ENCODE data around the gene RIPK4.
"Not testable (repeated sequence)": the region's sequence is repeated elsewhere in the genome, so short reads cannot be mapped to it uniquely, and the experiment has no call there.

Gene RIPK4

GRCh38 chr21:41739936-41740335 lies 26.9 kb downstream of the RIPK4 start:
- DNase-seq (ENCODE audit: low read depth in 1 of 2, low spot score in 1 of 2), result no peak

DNA sequence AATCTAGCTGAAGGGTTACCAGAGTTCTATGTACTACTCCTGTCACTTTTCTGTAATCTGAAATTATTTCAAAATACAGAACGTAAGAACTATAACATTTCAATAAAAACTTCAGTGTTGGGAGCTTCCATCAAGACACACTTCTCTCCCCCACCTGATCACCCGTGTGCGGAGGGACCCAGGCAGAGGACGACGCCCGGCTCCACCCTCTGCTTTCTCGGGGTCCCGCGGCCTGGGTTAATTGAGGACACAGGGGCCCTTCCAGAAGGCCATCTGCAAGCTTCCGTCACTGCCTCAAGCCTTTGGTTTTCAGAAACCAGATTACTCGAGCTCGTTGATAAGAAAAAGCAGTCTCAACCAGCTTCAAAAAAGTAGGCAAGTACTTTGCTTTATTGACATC lies 27.8 kb downstream of the RIPK4 start:
- no peak for DNase-seq (ENCODE audit: low read depth in 1 of 2, low spot score in 1 of 2)

DNA sequence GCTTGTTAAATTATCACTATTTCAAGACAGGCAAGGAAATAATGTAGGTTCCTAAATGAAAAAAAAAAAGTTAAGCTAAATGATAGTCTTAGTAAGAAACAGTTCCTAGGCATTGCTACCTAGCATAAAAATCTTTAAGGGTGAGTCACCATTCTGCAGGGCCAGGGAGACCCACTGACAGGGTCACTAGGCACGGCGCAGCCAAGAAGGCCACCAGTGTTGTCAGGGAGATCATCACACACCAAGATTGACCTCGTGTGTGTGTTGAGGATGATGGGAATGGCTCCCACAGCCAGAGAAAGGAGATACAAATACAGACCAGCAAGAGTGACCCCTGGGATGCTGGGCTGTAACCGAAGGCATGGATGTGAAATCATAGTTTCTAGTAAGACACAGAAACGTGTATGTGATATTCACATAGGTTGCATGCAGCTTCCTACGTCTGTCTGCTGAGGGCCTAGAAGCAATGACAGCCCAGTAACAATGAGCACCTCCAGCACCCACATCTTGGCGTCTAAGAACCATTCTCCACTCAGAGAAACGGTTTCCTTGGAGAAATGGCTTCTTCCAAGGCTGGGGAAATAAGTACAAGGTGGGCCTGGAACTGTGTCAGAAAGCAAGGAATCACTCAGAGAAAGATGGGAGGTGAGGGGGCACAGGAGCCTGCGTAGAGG lies 29.1 kb downstream of the RIPK4 start:
- DNase-seq (ENCODE audit: low read depth in 1 of 2, low spot score in 1 of 2), result no peak

GRCh38 chr21:41736423-41736822 lies 30.4 kb downstream of the RIPK4 start:
- DNase-seq (ENCODE audit: low read depth in 1 of 2, low spot score in 1 of 2), result no peak

DNA sequence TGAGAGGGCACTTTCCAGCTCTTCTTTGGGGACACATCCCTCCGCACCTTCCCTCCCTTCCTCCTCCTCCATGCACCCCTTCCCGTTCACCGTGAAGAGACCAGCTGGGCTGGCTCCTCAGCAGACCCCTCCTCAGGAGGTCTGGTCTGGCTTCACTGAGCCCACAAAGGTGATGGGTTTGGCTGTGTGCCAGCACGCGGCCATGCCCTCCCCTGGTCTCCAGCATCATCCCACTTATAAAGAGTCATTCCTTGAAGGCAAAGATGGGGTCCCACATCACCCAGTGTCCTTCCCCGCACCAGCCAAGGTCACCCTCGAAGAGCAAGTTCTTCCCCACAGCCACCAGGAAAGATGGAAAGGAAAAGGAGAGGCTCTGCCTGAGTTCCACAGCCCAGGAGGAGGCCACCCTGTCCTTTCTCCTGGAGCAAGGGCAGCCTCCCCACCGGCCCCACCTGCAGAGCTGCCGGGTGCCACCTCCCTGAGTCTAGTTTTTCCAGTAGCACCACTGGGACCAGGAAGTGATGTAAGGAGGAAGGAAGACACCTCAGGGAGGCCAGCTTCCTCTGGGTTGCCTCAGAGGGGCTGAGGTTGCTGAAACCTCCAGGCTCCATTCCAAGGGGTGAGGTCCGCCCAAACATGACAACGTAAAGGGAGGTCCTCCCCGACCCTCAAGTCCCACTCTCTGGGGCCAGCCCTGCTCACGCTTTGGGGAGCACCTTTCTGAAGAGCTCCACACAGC lies 32.7 kb downstream of the RIPK4 start:
- no peak for DNase-seq (ENCODE audit: low read depth in 1 of 2, low spot score in 1 of 2)

DNA sequence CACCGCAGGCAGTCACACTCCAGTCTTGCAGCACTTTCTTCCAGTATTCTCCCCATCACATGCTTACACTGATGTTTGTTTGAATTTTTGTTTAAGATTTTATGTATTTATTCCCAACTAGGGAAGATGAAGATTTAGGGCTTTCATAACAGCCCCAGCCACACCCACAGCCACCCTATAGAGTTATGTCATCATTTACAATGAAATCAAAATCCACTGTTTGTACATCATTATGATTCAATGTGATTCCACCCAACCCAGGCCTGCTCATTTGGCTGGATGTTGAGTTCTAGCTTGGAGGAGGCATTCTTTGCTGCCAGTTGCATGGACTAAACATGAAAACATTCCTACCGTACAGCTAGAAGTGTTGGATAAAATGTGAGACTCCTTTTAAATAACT lies 35.8 kb downstream of the RIPK4 start:
- DNase-seq (ENCODE audit: low read depth in 1 of 2, low spot score in 1 of 2), result no peak

- no peak for DNase-seq (ENCODE audit: low read depth in 1 of 2, low spot score in 1 of 2)
Measured at GRCh38 chr21:41730367-41730765, 36.5 kb downstream of the RIPK4 start.

DNA sequence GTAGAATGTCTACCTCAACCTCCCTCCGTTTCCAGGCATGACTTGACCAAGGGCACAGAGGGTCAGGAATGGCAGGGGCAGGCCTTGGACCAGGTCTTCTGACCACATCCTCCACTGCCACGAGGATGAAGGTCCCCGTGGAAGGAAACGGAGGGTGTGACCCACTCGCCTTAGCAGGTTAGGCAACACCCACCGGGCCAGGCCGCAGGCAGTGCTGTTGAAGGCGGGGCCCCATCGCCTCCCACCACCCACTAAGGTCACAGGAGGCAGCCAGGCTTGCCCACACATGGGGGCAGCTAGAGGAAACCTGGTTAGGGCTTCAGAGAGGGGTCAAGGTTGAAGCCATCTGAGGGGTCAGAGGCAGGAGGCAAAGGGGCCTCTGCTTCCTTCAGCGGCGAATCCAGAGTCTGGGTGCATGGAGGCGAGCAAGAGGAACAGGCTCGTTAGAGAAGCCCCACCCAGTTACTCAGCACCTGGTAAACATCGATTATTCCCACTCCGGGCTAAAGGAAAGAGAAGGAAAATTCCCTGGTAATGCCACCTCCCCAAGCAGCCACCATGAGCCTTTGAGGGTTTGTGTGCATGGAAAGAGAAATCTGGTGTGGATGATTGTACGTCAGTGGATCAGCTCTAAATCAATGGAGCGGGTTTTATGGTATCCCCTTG lies 37.0 kb downstream of the RIPK4 start:
- DNase-seq (ENCODE audit: low read depth in 1 of 2, low spot score in 1 of 2), result no peak

GRCh38 chr21:41727784-41728763 lies 38.8 kb downstream of the RIPK4 start:
- no peak for DNase-seq (ENCODE audit: low read depth in 1 of 2, low spot score in 1 of 2)

- no peak for DNase-seq (ENCODE audit: low read depth in 1 of 2, low spot score in 1 of 2)
Measured at GRCh38 chr21:41726970-41727783, 39.7 kb downstream of the RIPK4 start.

DNA sequence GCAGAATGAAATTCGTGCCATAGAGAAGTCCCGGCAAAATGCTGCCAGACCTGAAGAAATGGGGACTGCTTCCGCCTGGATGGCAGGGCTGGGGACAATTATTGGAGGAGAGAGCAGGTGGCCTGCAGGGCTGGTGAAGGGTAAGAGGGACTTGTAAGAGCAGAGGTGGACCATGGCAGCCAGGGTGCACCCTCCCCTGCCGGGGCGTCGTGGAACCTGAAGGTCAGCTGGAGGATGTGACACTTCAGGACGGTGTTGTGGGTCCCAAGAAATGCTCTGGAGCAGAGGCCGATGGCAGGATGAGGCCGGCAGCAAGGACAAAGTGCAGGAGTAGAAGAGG lies 40.3 kb downstream of the RIPK4 start:
- DNase-seq (ENCODE audit: low read depth in 1 of 2, low spot score in 1 of 2), result no peak

- no peak for DNase-seq (ENCODE audit: low read depth in 1 of 2, low spot score in 1 of 2)
Measured at GRCh38 chr21:41726058-41726558, 40.7 kb downstream of the RIPK4 start.

GRCh38 chr21:41725421-41726031 lies 41.3 kb downstream of the RIPK4 start:
- no peak for DNase-seq (ENCODE audit: low read depth in 1 of 2, low spot score in 1 of 2)

DNA sequence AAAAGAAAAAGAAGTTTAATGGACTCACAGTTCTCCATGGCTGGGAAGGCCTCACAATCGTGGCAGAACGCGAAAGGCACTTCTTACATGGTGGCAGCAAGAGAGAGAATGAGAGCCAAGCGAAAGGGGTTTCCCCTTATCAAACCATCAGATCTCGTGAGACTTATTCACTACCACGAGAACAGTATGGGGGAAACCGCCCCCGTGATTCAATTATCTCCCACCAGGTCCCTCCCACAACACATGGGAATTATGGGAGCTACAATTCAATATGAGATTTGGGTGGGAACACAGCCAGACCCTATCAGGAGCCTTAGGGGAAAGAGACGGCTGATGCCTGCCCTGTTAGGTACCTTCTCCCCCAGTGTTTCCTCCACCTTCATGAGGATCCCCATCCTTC lies 43.0 kb downstream of the RIPK4 start:
- not testable (repeated sequence) for DNase-seq (ENCODE audit: low read depth in 1 of 2, low spot score in 1 of 2)

DNA sequence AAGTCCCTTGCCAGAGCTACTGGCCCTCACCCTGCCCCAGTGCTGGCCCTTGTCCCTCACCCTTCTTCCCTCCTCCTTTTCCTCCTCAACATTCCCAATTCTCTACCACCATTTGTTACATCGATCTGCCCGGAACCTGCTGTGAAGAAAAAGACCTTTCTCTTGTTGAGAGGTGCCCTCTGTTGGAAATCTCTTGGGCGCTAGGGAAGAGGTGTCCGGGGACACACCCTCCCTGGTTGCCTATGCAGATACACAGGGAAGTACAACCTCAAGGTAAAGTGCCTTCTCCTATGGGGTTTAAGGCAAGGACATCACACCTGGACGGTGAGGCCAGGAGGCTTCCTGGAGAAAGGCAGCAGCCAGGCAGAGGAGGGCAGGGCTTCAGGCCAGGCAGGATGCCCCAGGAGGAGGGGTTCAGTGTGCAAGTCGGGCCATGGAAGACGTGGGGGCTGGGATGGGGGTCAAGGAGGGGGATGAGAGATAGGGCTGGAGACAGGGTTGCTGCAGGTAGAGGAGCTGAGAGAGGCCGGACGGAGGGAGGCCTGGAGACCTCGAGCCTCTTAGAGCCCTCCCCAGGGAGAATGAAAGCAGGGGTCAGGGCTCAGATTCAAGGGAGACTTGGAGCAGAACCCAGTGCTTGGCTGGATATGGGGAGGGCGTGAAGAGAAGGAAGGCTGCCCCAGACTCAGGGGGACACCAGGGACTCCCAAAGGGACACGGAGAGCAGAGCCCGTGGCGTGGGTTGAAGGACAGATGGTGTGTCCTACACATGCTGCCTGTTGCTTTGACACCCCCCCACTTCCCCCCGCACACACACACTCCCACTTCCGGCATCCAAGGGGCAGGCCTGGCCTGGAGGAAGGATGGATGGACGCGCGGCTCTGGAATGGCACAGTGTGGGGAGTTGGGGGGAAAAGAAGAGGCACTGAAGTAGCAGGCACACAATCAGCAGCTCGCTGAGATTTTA lies 44.5 kb downstream of the RIPK4 start:
- DNase-seq (ENCODE audit: low read depth in 1 of 2, low spot score in 1 of 2), result no peak

DNA sequence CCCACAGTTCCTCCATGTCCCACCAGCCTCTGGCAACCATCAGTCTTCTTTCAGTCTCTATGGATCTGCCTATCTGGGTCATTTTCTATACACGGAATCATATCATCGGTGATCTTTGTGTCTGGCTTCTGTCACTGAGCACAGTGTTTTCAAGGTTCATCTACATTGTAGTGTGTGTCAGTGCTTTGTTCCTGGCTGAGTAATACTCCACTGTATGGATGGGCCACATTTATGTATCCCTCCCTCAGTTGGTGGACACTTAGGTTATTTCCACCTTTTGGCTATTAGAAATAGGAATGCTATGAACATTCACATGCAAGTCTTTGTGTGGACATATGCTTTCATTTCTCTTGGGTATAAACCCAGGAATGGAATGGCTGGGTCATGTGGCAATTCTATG lies 46.6 kb downstream of the RIPK4 start:
- no peak for DNase-seq (ENCODE audit: low read depth in 1 of 2, low spot score in 1 of 2)

DNA sequence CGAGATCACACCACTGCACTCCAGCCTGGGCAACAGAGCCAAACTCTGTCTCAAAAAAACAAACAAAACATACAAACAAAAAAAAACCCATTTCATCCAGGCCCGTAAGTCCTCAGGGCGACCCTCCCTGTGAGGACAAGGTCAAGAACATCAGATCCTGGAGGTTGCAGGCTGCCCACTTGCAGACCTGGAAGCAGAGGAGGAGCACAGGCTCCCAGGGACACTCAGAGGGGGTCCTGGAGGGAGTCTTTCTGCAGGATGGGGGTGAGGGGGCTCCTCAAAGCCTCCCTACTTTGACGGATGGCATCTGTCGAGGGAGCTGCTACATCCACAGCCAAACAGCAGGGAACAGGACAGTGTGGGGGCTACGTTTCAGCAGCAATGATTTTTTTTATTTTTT lies 47.2 kb downstream of the RIPK4 start:
- DNase-seq (ENCODE audit: low read depth in 1 of 2, low spot score in 1 of 2), result no peak

- no peak for DNase-seq (ENCODE audit: low read depth in 1 of 2, low spot score in 1 of 2)
Measured at GRCh38 chr21:41717573-41718330, 49.1 kb downstream of the RIPK4 start.
